ENCODE results near the gene IL10RA. TPM values are rescaled to one million over a fixed set of nuclear protein-coding genes. Genes with fewer than 3 reads are reported as not detected.

Gene IL10RA
- total RNA-seq, 1 experiment from 2014 or later: 1.7 TPM

- no peak for TF ChIP-seq SP1 (IDR thresholded peaks at IDR 0.05; ENCODE audit: low read depth)
- no peak for TF ChIP-seq EGR1 (IDR thresholded peaks at IDR 0.05; ENCODE audit: low read depth)
- TF ChIP-seq CEBPB (IDR thresholded peaks at IDR 0.05; ENCODE audit: low read depth): no peak
- TF ChIP-seq, protein P1, sequence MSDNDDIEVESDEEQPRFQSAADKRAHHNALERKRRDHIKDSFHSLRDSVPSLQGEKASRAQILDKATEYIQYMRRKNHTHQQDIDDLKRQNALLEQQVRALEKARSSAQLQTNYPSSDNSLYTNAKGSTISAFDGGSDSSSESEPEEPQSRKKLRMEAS (IDR thresholded peaks at IDR 0.05): no peak
- no peak for TF ChIP-seq EZH2 (IDR thresholded peaks at IDR 0.05)
- TF ChIP-seq POLR2A (IDR thresholded peaks at IDR 0.05; ENCODE audit: borderline replicate concordance, extremely low read depth, insufficient read depth, insufficient read length): no peak
- no peak for TF ChIP-seq EZH2phosphoT487 (IDR thresholded peaks at IDR 0.05; ENCODE audit: borderline replicate concordance)
- H3K9me2 ChIP-seq (ENCODE audit: insufficient read depth): no peaks in the 10 kb centered on the region
- H3K9ac ChIP-seq (ENCODE audit: low read length): no peak overlapping the region
- H2AFZ ChIP-seq (ENCODE audit: low read depth, low read length, poor library complexity, severe bottlenecking): no peak overlapping the region
- H3K27me3 ChIP-seq (ENCODE audit: insufficient read depth, low read length): 0 out of 2 replicates have a peak, but pooled peaks cover 4% of the 10 kb centered on the region
- H3K4me2 ChIP-seq (ENCODE audit: low read length): no peak overlapping the region
- DNase-seq (ENCODE audit: low read depth, low spot score) (no peak), ATAC-seq (no peak)
- no peaks in the 10 kb centered on the region for H4K20me1 ChIP-seq (ENCODE audit: insufficient read depth)
- intact Hi-C loops (cut with micrococcal nuclease): no loop called here
- no peaks in the 10 kb centered on the region for H3K79me2 ChIP-seq (ENCODE audit: insufficient read depth, low read length)
- H3K4me3 ChIP-seq (replicated peaks in 1 of 2; ENCODE audit: low read depth in 1 of 2, low read length in 2 of 2): no peak overlapping the region
- no peak overlapping the region for H3K27ac ChIP-seq (ENCODE audit: low read depth, low read length)
- RAD21 ChIA-PET (ENCODE audit: low non-redundant PET in 1 of 2, low total read pairs in 2 of 2, uncharacterized antibody in 2 of 2, unreplicated experiment in 2 of 2): no interaction called here
- H3K4me1 ChIP-seq (ENCODE audit: control insufficient read depth in 1 of 2, insufficient read depth in 2 of 2, low read length in 2 of 2): peaks cover 6 to 16% of the 10 kb centered on the region in 2 experiments
- POLR2A ChIA-PET: no interaction called here
- CTCF ChIA-PET: no interaction called here
- no peaks in the 10 kb centered on the region for H3K36me3 ChIP-seq (ENCODE audit: control insufficient read depth in 1 of 2, insufficient read depth in 2 of 2, low read length in 2 of 2)
- no peaks in the 10 kb centered on the region for H3K9me3 ChIP-seq (ENCODE audit: control insufficient read depth in 1 of 2, insufficient read depth in 1 of 2, low read depth in 1 of 2, low read length in 2 of 2)
- BruUV-seq (replicated peaks): no TSS peak
Measured at GRCh38 chr11:117984476-117984875, 1.7 kb upstream of the IL10RA start.

DNA sequence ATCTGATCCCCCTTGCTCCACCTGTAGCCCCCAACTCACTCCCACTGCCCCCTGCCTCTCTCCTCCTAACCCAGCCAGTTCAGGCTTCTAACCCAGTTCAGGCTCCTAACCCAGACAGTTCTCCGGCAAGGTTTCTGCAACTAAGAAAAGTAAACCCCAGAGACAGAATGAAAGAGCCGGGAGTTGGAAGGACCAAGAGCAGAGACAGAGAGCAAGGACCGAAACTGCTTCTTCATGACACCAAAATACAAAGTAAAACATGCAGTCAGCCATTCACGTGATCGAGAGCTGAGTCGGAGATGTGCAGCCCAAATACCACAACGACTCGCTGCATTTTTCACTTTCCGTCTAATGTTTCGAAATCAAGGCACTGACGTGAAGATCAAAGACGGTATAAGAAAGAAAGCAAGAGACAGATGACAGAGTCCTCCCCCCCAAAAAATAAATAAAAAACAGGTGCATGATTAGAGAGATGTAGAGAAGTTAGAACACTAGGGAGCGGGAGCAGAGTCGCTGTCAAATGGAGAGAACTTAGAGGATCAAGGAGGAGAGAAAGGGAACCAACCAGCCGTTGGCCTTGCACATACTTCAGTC lies 884 bp downstream of the IL10RA start:
- intact Hi-C loops (cut with micrococcal nuclease): no loop called here
- BruUV-seq (replicated peaks): no TSS peak
- Histone ChIP-seq H3K27me3 (ENCODE audit: insufficient read depth, low read length) (no peaks in the 10 kb centered on the region), H3K79me2 (ENCODE audit: insufficient read depth, low read length) (no peaks in the 10 kb centered on the region), H3K9ac (ENCODE audit: low read length) (no peak overlapping the region), H4K20me1 (ENCODE audit: insufficient read depth) (no peaks in the 10 kb centered on the region), H3K9me2 (ENCODE audit: insufficient read depth) (no peaks in the 10 kb centered on the region), H3K27ac (ENCODE audit: low read depth, low read length) (no peak overlapping the region), H3K4me3 (replicated peaks in 1 of 2; ENCODE audit: low read depth in 1 of 2, low read length in 2 of 2) (peak overlapping the region; percentile 51 to 61; a peak in 3 of 4 replicates), H3K9me3 (ENCODE audit: control insufficient read depth in 1 of 2, insufficient read depth in 1 of 2, low read depth in 1 of 2, low read length in 2 of 2) (no peaks in the 10 kb centered on the region), H3K36me3 (ENCODE audit: control insufficient read depth in 1 of 2, insufficient read depth in 2 of 2, low read length in 2 of 2) (no peaks in the 10 kb centered on the region), H2AFZ (ENCODE audit: low read depth, low read length, poor library complexity, severe bottlenecking) (no peak overlapping the region), H3K4me1 (ENCODE audit: control insufficient read depth in 1 of 2, insufficient read depth in 2 of 2, low read length in 2 of 2) (peaks cover 6 to 16% of the 10 kb centered on the region in 2 experiments), H3K4me2 (ENCODE audit: low read length) (peak overlapping the region; percentile 85)
- CTCF ChIA-PET: interaction anchor here (0.9 kb wide), 1 partner anchor 96 kb away, joined by 3 read pairs; no protein-coding TSS in a partner anchor
- POLR2A ChIA-PET: no interaction called here
- no peak for DNase-seq (ENCODE audit: low read depth, low spot score)
- TF ChIP-seq RAD21 (IDR thresholded peaks at IDR 0.05; ENCODE audit: low read depth) (no peak), CEBPB (IDR thresholded peaks at IDR 0.05; ENCODE audit: low read depth) (no peak; the same call in 1 of the 2 replicates)
- ATAC-seq: no peak
- RAD21 ChIA-PET (ENCODE audit: low non-redundant PET in 1 of 2, low total read pairs in 2 of 2, uncharacterized antibody in 2 of 2, unreplicated experiment in 2 of 2): no interaction called here

Data from HCT116 (cell line).